GM21423 (cell line): ENCODE data around the gene RAB10.
"Not testable (repeated sequence)": the region's sequence is repeated elsewhere in the genome, so short reads cannot be mapped to it uniquely, and the experiment has no call there.

ENCODE experiments used
- ATAC-seq: cut with Tn5 transposase; IDR thresholded peaks from one replicate; pipeline ENCODE4 v1.9.1; 2021; ENCODE audit warnings: mild to moderate bottlenecking, moderate library complexity; ENCODE audit not compliant: unreplicated experiment

Gene RAB10

GRCh38 chr2:26144953-26145680, 111.2 kb downstream of the RAB10 start:
- no peak for ATAC-seq

DNA sequence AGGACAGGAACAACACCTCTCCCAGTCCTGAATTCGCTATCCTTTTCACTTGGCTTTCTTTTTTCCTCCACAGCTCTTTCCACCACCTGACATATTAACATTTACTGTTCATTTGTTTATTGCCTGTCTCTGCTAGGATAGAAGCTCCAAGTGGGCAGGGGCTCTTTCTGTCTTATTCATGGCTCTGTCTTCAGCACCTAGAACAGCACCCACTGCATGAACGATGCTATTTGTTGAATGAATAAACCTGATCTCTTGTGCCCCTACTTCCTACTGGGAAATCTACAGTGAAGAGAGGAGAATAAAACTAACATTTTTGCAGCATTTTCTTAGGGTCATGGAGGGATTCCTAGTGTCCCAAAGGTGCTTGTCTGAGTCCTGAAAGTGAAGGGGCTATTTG, 114.6 kb downstream of the RAB10 start:
- no peak for ATAC-seq

- ATAC-seq, result no peak
Measured at GRCh38 chr2:26150243-26150642, 116.4 kb downstream of the RAB10 start.

GRCh38 chr2:26157580-26157979, 123.7 kb downstream of the RAB10 start:
- ATAC-seq, result no peak

- ATAC-seq, result no peak
Measured at GRCh38 chr2:26161926-26162325, 128.0 kb downstream of the RAB10 start.

- no peak for ATAC-seq
Measured at GRCh38 chr2:26162963-26163362, 129.1 kb downstream of the RAB10 start.

GRCh38 chr2:26164231-26164630, 130.3 kb downstream of the RAB10 start:
- no peak for ATAC-seq

DNA sequence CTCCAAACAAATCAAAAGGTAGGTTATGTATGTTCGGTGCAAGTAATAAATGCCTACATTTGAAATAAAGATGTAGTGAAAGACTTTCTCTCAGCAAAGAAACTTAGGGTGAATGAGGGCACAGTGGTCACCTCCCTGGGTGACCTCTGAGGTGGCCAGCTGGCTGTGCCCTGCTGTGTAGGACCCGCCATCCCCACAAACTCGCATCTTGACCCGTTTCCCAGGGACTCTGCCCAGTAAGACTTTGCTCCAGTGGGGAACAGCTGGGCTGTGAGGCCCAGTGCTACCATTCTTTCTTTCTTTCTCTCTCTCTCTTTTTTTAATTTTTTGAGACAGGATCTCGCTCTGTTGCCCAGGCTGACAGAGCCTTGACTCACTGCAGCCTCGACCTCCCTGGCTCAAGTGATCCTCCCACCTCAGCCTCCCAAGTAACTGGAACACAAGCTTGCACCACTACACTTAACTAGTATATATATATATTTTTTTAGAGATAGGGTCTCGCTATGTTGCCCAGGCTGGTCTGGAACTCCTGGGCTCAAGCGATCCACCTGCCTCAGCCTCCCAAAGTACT, 130.8 kb downstream of the RAB10 start:
- ATAC-seq, result no peak

- ATAC-seq, result no peak
Measured at GRCh38 chr2:26165403-26165802, 131.5 kb downstream of the RAB10 start.

DNA sequence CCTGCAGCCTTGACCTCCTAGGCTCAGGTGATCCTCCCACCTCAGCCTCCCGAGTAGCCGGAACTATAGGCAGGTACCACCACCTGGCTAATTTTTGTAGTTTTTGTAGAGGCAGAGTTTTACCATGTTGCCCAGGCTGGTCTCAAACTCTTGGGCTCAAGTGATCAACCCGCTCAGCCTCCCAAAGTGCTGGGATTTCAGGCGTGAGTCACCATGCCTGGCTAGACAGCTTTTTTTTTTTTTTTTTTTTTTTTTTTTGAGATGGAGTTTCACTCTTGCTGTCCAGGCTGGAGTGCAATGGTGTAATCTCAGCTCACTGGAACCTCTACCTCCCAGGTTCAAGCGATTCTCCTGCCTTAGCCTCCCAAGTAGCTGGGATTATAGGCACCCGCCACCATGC, 132.7 kb downstream of the RAB10 start:
- ATAC-seq, result not testable (repeated sequence)

- no peak for ATAC-seq
Measured at GRCh38 chr2:26168785-26169184, 134.9 kb downstream of the RAB10 start.

- no peak for ATAC-seq
Measured at GRCh38 chr2:26169226-26169625, 135.3 kb downstream of the RAB10 start.

DNA sequence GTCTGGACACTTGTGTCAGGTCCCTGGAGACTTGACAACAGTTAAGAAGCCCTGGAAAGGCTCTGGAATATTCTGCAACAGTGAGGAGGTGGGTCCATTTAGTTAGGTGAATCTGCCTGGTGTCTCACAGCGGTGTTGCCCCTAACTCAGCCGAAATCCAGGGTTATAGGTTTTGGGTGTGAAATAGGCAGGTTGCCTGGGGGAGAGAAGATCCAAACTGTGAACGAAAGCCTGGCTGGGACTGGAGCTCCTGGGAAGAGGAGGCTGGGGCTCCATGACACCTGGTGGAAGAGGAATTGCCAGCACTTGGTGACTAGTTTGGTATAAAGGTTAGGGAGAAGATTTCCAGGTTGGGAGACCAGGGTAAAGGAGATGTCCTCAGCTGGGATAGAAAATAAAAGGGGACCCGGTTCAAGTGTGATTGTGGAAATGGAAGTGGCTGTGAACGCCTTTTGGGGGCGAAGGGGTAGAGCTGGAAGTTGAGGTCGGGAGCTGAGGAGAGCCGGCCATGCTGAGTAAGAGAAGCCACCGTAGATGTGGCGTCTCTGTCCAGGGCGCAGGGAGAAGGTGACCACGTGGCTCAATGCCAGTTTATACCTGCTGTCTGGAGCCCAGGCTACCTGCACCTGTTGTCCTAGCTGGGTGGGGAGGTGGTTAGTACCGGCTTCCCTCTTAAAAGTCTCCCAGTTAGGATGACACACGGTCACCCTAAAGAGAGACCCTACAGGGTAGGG, 136.0 kb downstream of the RAB10 start:
- ATAC-seq, result no peak

DNA sequence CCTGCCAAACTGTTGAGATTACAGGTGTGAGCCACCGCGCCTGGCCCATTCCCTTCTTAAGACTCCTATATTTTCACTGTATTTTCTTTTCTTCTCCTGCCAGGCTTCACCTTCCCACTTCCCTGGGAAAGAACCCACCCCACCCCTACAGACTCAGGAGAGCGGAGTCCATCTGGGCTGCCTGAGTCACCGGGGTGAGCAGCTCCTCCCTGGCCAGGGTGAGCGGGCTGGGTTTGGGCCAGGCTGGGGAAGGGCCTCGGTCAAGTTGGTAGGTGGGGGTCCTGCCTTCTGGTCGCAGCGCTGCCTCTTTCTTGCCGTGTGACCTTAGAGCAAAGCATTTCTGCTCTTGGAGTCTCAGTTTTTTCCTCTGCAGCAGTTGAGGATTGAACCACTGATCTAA, 136.9 kb downstream of the RAB10 start:
- no peak for ATAC-seq

DNA sequence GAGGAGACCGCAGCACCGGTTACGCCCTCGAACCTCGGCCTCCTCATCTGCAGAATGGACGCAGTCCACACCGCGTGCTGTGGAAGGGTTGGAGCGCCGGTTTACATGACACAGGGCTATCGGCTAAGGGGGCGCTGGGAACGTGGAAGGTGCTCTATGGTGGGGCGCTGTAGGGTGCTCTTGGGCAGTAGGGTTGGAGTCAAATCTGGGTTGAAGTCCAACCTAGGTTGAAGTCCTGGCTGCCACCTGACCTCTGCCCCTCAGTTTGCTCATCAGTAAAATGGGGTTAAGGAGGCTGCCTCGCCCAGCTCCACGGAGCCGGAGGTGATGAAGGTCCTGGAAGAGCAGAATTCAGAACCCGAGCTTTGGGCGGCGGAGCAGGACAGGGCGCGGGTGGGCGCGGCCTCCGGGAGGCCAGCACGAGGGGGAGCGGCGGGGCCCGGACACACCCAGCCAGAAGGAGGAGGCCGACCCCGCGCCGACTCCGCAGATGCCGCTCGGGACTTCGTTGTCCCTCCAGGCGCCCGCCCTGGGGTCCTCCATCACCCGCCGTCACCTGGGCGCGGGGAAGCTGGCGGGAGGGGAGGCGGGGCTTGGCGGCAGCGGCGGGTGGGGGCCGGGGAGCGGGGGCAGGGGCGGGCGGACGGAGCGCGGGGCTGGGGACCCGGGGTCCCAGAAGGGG, 138.4 kb downstream of the RAB10 start:
- no peak for ATAC-seq

DNA sequence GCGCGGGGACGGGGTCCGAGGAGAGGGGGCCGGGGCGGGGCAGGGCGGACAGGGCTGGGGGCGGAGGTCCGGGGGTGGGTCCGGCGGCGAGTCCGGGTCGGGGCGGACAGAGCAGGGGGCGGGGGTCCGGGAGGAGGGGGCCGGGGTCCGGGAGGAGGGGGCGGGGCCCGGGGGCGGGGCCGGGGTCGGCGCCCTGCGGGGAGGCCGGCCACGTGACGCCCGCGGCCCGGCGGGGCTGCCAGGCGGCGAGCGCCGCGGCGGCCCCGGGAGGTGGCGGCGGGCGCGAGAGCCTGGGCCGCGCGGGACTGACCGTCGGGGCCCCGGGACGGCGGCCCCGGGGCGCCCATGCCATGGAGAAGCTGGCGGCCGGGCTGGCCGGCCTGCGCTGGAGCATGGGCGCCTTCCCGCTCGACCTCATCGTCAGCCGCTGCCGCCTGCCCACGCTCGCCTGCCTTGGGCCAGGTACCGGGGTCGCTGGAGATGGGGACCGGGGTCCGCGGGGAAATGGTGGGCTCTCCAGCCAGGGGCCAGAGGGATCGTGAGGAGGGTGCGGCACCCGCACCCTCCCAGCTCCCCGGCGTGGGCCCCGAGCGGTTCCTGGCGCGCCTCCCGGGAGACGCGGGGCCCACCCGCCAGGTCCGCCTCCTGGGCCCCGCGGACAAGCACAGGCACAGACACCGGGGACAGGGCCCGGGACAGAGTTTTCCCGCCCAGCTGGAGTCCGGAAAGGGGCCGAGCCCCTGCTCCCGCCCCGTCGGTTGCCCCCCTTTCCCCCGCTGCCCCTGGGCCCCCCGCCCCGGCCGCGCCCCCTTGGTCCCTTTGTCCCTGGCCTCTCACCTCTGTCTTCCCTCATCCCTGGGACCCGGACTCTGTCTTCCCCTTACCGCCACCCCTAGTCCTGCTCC, 139.2 kb downstream of the RAB10 start, which contains the start of gene GAREM2:
TSS of gene GAREM2 (plus strand) at position 218 of the 905 bp plus-strand sequence. CDS start at position 351, 133 bp downstream.
- ATAC-seq, result no peak

- ATAC-seq, result no peak
Measured at GRCh38 chr2:26173776-26174482, 140.0 kb downstream of the RAB10 start.

DNA sequence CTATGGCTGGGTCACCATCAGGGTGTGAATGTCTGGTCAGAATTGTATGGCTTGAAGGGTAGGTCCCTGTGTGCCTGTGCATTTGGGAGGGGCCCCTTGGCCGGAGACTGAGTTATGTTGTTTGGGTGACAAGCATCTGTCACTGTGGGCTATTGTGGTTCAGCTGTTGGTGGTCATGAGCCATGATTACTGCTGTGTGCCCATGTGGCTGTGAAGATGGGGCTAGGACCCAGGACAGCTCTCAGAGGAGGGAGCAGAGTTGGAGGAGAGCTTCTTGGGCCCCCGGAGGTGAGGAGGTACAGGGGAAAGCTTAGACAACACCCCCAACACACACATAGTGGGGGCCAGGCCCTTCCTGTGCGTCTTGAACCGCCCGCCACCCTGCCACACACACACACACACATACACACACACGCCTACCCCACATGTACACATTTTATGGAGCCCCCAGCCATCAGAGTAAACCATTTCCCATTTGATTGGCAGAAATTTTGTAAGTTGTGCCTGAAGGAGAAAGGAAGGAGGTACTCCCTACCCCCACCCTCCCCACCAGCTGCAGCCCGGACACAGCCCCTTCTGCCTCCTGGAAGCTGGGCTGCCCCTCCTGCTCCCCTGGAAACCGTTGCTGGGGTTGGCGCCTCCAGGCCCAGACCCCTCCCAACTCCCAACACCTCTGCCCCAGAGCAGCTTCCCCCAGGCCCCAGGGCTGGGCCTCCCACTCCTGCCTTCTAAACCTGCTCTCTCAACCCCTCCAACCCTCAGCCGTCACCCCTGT, 141.0 kb downstream of the RAB10 start:
- ATAC-seq, result no peak
